Activated T-cell treated with anti-CD3 and anti-CD28 coated beads, Interleukin-2, amount 50 U/mL, for 4 hours (primary cell): ENCODE results near the gene HP1BP3. TPM values are rescaled to one million over a fixed set of nuclear protein-coding genes. Genes with fewer than 3 reads are reported as not detected.

Experiments used
- ATAC-seq, 2 donors: fragments of 200-7000 bp; cut with Tn5 transposase; one replicate each; pipeline ENCODE4 v1.10.0; 2021
- DNase-seq: peaks from one replicate; pipeline ENCODE4 v3.0.0-alpha.2; 2020
- H3K27me3 Mint-ChIP-seq: one replicate; pipeline ENCODE4 v1.8.0; 2021; ENCODE audit warnings: low read depth, mixed read lengths
- H3K36me3 Mint-ChIP-seq: one replicate; pipeline ENCODE4 v1.8.0; 2022; ENCODE audit warnings: mixed read lengths; ENCODE audit not compliant: insufficient read depth
- H3K4me1 Mint-ChIP-seq: one replicate; pipeline ENCODE4 v1.8.0; 2021; ENCODE audit warnings: low read depth, mixed read lengths
- H3K4me3 Mint-ChIP-seq: one replicate; pipeline ENCODE4 v1.8.0; 2021; ENCODE audit warnings: mild to moderate bottlenecking, moderate library complexity, mixed read lengths
- H3K9me3 Mint-ChIP-seq: one replicate; pipeline ENCODE4 v1.8.0; 2021; ENCODE audit warnings: mixed read lengths
- total RNA-seq, 3 donors: library from RNA; stranded (reverse); gene quantifications; one replicate each; pipeline ENCODE4 v1.2.1, GENCODE V29; 2021

The HP1BP3 gene
- total RNA-seq, 3 donors from 2014 or later, result 102 to 116 (median 107) TPM

DNA sequence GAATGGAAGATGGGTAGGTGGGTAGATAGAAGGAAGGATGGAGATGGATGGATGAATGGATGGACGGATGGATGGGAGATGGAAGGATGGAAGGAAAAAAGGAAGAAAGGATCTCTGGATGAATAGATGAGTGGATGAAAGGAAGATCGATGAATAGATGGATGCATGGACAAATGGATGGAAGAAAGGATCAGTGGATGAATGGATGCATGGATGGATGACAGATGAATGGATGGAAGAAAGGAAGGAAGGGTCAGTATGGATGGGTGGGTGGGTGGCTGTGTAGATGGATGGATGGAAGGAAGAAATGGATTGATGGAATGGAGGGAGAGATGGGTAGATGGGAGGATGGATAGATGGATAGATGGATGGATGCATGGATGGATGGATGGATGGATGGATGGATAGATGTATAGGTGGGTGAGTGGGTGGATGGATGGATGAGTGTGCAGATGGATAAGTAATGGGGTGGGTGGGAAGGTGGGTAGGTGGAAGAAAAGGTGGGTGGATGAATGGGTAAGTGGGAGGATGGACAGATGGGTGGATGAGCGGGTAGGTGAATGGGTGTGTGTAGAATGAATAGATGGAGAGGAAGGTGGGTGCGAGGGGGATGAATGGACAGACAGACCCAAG is 83.9 kb downstream of the HP1BP3 start:
- ATAC-seq (no peak), DNase-seq (no peak)
- Mint-ChIP-seq H3K4me1 (no peaks in the 10 kb centered on the region), H3K9me3 (no peaks in the 10 kb centered on the region), H3K4me3 (no peak overlapping the region), H3K27me3 (no peaks in the 10 kb centered on the region), H3K36me3 (no peaks in the 10 kb centered on the region)

DNA sequence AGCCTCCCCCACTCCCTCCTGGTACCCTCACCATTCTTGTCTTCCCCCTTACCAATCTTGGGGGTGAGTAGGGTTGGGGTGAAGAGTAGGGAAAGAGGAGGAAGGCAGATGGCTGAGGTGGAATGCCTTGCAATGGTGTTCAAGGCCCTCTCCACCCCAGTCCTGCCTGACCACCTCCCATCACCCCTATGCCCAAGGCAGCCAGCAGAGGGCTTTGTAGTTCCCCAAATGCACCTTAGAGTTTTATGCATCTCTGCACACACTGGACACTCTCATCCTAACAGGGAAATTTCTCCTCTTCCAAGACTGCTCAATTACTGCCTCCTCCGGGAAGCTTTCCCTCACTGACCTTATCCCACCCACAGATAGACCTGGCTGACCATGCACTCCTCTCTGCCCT is 84.7 kb downstream of the HP1BP3 start:
- no peak for DNase-seq
- Mint-ChIP-seq H3K9me3 (no peaks in the 10 kb centered on the region), H3K4me3 (no peak overlapping the region), H3K36me3 (no peaks in the 10 kb centered on the region), H3K27me3 (no peaks in the 10 kb centered on the region), H3K4me1 (no peaks in the 10 kb centered on the region)
- no peak for ATAC-seq

DNA sequence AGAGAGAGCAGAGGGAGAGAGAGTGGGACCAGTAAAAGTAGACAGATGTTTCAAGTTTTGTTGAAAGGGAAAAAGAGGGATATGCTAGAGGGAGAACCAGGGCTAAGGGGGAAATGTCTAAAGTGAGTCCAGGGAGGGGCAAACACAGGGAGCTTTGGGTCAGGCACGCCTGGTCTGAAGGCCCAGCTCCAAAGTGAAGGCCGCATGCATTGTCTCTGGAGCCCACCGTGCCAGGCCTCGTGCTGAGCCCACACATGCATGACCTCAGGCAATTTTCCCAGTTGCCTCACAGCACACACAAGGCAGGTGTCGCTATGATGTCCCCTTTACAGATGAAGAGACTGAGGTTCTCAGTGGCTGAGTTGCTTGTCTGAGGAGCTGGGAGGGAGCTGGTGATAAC is 85.3 kb downstream of the HP1BP3 start:
- Mint-ChIP-seq H3K27me3 (no peaks in the 10 kb centered on the region), H3K36me3 (no peaks in the 10 kb centered on the region), H3K4me3 (no peak overlapping the region), H3K4me1 (peaks cover under 1% of the 10 kb centered on the region), H3K9me3 (no peaks in the 10 kb centered on the region)
- DNase-seq (no peak), ATAC-seq (no peak)

DNA sequence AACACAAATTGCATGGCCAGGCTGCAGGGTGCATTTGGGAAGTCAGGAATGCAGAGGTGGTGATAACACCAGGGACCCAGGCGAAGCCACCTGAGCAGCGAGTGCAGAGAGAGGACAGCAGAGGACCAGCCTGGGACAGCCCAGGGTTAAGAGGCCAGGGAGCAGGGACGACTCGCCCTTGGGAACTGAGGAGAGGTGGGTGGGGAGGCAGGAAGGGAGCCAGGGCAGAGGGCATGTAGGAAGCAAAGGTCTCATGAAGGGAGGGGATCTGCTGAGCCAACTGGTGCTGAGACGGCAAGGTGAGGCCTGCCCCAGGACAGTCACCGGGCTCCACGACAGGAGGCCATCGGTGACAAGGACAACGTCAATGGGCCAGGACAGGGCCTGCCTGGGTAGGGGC is 85.7 kb downstream of the HP1BP3 start:
- DNase-seq, result no peak
- H3K4me3 Mint-ChIP-seq, result no peak overlapping the region
- H3K36me3 Mint-ChIP-seq, result no peaks in the 10 kb centered on the region
- peaks cover 2% of the 10 kb centered on the region for H3K4me1 Mint-ChIP-seq
- H3K9me3 Mint-ChIP-seq, result no peaks in the 10 kb centered on the region
- no peaks in the 10 kb centered on the region for H3K27me3 Mint-ChIP-seq
- no peak for ATAC-seq

DNA sequence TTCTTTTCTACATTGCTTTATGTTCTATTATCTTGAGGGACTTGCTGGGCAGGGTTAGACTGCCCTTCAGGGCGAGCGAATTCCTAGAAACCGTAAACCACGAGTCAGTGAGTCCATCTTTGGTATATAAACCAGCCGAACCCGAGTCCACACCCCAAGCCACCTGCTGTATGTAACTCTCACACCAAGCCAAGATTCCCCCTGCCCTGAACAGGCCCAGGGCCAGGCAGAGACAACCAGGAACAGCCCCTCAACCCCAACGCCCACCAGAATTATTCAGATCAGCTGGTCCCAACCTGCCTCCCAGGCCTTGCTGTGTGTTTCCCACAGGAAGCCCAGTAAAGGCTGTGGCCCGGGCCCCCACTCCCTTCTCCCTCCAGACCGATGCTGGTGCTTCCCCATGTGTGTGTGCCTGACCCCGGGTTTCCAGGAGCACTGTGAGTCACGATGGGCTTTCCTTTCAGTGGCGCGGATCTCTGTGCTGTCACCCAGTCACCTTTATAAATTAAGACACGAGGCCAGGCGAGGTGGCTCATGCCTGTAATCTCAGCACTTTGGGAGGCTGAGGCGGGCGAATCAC is 86.4 kb downstream of the HP1BP3 start:
- no peak for DNase-seq

DNA sequence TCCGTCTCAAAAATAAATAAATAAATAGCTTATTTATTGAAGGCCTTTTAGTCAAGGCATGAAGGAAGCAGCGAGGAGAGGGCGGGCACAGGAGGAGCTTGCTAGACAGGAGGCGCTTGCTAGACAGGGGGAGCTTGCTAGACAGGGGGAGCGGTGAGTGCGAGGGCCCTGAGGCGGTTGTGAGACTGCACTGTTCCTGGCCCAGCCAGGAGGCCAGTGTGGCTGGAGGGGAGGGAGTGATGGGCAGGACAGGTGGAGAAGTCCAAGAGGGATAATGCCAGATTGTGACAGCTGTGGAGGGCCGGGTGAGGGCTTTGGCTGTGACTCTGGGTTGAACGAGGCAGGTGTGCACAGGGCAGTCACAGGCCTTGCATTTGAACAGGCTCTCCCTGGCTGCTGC is 87.5 kb downstream of the HP1BP3 start:
- no peaks in the 10 kb centered on the region for H3K27me3 Mint-ChIP-seq
- H3K36me3 Mint-ChIP-seq, result no peaks in the 10 kb centered on the region
- peaks cover 6% of the 10 kb centered on the region for H3K4me1 Mint-ChIP-seq
- no peak overlapping the region for H3K4me3 Mint-ChIP-seq
- no peaks in the 10 kb centered on the region for H3K9me3 Mint-ChIP-seq
- no peak for ATAC-seq
- DNase-seq, result no peak

More for the DNA sequence above, 86.4 kb downstream of the HP1BP3 start:
- Mint-ChIP-seq H3K9me3 (no peaks in the 10 kb centered on the region), H3K27me3 (no peaks in the 10 kb centered on the region), H3K4me1 (peaks cover 6% of the 10 kb centered on the region), H3K4me3 (no peak overlapping the region), H3K36me3 (no peaks in the 10 kb centered on the region)
- no peak for ATAC-seq

DNA sequence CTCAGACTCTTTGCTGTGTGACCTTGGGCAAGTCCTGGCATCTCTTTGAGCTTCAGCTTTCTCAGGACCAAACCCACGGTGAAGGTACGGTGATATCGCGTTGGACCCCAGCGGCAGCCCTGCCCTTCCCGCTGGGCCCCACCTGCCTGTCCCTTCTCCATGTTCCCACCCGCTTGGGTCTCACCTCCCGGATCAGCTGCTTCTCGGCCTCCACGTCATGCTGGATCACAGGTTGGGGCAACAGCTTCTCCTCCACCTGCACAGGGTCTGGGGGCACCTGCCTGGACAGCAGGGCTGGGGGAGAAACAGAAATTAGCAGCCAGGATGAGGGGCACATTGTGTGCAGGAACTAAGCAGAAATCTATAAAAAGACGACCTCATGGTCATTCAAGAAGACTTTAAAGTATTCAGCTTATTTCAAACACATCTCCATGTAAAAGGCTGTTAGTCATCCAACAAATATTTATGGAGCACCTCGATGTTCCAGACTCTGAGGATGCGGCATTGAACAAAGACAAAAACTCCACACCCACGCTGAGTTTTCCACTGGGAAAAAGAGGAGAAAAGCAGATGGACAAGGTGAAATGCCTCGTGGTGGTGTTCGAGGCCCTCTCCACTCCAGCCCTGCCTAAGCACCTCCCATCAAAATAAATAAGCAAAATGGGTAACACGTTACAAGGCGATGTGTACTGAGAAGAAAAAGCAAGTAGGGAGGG is 88.8 kb downstream of the HP1BP3 start:
- H3K27me3 Mint-ChIP-seq, result no peaks in the 10 kb centered on the region
- peaks cover 6% of the 10 kb centered on the region for H3K4me1 Mint-ChIP-seq
- no peaks in the 10 kb centered on the region for H3K36me3 Mint-ChIP-seq
- DNase-seq, result no peak
- H3K9me3 Mint-ChIP-seq, result no peaks in the 10 kb centered on the region
- ATAC-seq, result no peak
- no peak overlapping the region for H3K4me3 Mint-ChIP-seq

DNA sequence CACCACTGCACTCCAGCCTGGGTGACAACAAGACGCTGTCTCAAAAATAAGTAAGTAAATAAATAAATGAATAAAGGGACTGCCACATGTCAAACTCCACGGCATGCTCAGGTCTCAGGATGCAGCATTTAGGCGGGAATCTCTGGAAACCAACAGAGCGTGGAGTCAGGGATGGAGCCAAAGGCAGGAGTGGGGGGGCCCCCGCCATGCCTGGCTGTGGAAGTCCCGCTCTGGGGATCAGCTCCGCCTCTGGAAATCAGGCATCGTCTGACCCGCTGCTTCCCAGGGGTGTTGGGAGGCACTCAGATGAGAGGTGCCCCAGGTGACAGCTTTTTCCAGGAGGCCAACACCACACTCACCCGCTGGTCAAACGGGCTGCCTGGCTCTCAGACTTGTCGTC is 89.5 kb downstream of the HP1BP3 start:
- no peaks in the 10 kb centered on the region for H3K9me3 Mint-ChIP-seq
- H3K4me1 Mint-ChIP-seq, result peaks cover 6% of the 10 kb centered on the region
- H3K36me3 Mint-ChIP-seq, result no peaks in the 10 kb centered on the region
- ATAC-seq (no peak), DNase-seq (no peak)
- H3K4me3 Mint-ChIP-seq, result no peak overlapping the region
- H3K27me3 Mint-ChIP-seq, result no peaks in the 10 kb centered on the region

DNA sequence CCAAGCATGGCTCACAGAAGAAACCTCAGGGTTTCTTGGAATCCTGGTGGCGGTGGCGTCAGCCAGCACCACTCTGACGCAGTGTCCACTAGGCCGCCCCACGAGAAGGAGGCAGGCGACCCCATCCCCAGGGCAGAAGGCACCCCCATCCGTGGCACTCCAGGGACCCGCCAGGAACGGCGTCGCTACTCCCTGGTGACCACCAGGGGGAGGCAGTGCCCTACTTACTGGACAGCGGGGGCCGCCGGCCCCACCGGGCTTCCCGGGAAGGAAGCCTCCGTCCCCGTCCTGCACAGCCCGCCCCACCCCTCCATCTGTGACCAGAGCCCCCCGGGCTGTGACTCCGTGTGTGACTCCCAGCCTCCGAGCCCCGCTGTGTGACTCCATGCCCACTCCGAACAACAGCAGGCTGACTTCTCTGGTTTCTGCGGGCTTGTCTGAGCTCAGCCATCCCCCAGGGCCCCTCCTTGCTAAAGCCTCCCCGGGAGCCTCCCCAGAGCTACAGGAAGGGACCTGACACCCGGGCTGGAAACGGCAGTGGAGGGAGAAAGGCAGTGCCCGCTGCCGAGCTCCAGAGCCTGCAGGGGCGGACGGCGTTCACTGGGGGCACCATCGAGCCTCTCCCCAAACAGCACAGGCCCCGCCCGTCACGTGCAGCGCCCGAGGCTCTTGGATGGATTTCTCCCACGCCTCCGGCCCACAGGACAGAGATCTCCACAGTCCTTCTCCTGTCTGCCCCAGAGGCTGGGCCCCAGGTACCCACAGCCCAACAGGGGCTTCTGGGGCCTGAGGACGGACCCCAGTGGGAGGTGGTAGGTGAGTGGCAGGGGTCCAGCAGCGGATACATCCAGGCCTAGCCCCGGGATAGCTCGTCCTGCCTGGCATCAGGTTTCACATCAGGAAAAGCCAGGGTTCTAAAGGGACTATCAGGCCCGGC is 90.4 kb downstream of the HP1BP3 start:
- Mint-ChIP-seq H3K4me3 (peak overlapping the region; percentile 86), H3K27me3 (no peaks in the 10 kb centered on the region), H3K4me1 (peaks cover 6% of the 10 kb centered on the region), H3K36me3 (no peaks in the 10 kb centered on the region), H3K9me3 (no peaks in the 10 kb centered on the region)
- ATAC-seq (peak; percentile 97 to 98), DNase-seq (peak; percentile 73)

DNA sequence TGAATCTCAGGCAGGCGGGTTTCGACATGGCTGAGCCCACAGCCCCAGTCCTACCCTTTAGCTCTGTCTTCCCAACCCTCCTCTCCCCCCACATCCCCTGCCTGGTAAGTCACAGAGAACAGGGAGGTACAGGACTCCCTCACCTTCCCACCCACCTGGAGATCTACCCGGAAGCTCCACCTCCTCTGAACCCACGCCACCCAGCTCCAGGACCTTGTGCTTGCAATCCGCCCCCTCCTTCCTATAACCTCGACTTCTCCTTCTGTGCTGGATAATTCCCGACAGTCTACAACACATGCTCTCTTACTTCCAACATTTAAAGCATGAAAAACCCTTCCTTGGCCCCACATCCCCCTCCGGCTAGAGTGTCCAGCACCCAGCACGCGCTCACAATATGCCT is 91.6 kb downstream of the HP1BP3 start:
- DNase-seq (no peak), ATAC-seq (no peak)
- Mint-ChIP-seq H3K4me3 (no peak overlapping the region), H3K36me3 (no peaks in the 10 kb centered on the region), H3K27me3 (no peaks in the 10 kb centered on the region), H3K9me3 (no peaks in the 10 kb centered on the region), H3K4me1 (peaks cover 6% of the 10 kb centered on the region)

DNA sequence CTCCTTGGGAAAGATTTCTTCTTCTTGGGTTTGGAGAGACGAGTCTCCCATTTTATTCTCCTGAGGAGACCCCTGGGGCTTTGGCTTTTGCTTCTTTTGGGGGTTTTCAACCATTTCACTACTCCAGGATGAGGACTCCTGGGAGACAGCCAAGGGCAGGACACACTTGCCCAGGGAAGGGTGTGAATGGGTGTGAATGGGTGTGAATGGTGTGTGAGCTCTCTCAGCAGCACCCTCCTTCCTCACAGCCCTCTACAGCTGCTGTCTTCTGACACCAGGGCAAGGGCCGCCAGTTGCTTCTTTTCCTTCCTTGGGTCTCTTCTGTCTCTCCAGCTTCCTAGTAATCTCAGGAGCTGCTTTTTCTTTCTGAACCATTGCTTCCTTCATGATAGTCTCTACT is 93.5 kb downstream of the HP1BP3 start:
- no peak for ATAC-seq
- no peak overlapping the region for H3K4me3 Mint-ChIP-seq
- DNase-seq, result no peak
- no peaks in the 10 kb centered on the region for H3K36me3 Mint-ChIP-seq
- peaks cover 6% of the 10 kb centered on the region for H3K4me1 Mint-ChIP-seq
- no peaks in the 10 kb centered on the region for H3K9me3 Mint-ChIP-seq
- no peaks in the 10 kb centered on the region for H3K27me3 Mint-ChIP-seq

Other genes starting within 250 kb of the HP1BP3 start
- gene FAM43B, start 234.7 kb downstream of the HP1BP3 start, total RNA-seq, result under 1 TPM in 1 of 3 donors, not detected in 2; 0.08 TPM
- gene CDA, start 198.2 kb downstream of the HP1BP3 start, total RNA-seq, result not detected
- 1 to 10 TPM; 1.6 to 2.7 (median 2.2) TPM for gene PINK1, start 153.8 kb downstream of the HP1BP3 start, total RNA-seq
- 100 to 1,000 TPM; 242 to 285 (median 270) TPM for gene DDOST, start 125.9 kb downstream of the HP1BP3 start, total RNA-seq
- gene KIF17, start 69.3 kb downstream of the HP1BP3 start, total RNA-seq, result not detected
- 1 to 10 TPM; 1.0 to 2.1 (median 1.1) TPM for gene SH2D5, start 54.6 kb downstream of the HP1BP3 start, total RNA-seq